Spleen (tissue), 11 donors: ENCODE results near the gene PLAAT3. TPM values are rescaled to one million over a fixed set of nuclear protein-coding genes. Genes with fewer than 3 reads are reported as not detected.
"Not testable (repeated sequence)": the region's sequence is repeated elsewhere in the genome, so short reads cannot be mapped to it uniquely, and the experiment has no call there.

Experiments used
- DNase-seq: peaks from one replicate; pipeline ENCODE4 v3.0.0-alpha.2; 2020
- H3K27ac ChIP-seq, 8 donors: fragments of 200-600 bp; sonication (generic) in 7 of 8; 1 replicate in 4 of 8; 2 replicates in 4 of 8; pipeline versions ENCODE4 v1.5.0 to v1.8.0; 2016 to 2021; ENCODE audit warnings: inconsistent platforms in 4 of 8, mild to moderate bottlenecking in 4 of 8, moderate library complexity in 1 of 8
- H3K27me3 ChIP-seq, 7 donors: fragments of 200-600 bp; sonication (generic) in 6 of 7; replicated peaks in 1 of 7; 1 replicate in 4 of 7; 2 replicates in 3 of 7; pipeline versions ENCODE4 v1.5.0 to v1.8.0; 2016 to 2021; ENCODE audit warnings: inconsistent platforms in 3 of 7, mild to moderate bottlenecking in 1 of 7
- H3K36me3 ChIP-seq, 6 donors: fragments of 200-600 bp; sonication (generic) in 5 of 6; 1 replicate in 4 of 6; 2 replicates in 2 of 6; pipeline versions ENCODE4 v1.5.0 to v1.8.0; 2016 to 2021; ENCODE audit warnings: inconsistent platforms in 2 of 6
- H3K4me1 ChIP-seq, 6 donors: fragments of 200-600 bp; sonication (generic) in 5 of 6; 1 replicate in 3 of 6; 2 replicates in 3 of 6; pipeline versions ENCODE4 v1.5.0 to v1.8.0; 2016 to 2021; ENCODE audit warnings: inconsistent platforms in 3 of 6
- H3K4me3 ChIP-seq, 8 donors: fragments of 200-600 bp; sonication (generic) in 7 of 8; 1 replicate in 4 of 8; 2 replicates in 4 of 8; pipeline versions ENCODE4 v1.5.0 to v1.8.0; 2016 to 2021; ENCODE audit warnings: inconsistent platforms in 4 of 8, mild to moderate bottlenecking in 4 of 8, moderate library complexity in 2 of 8
- H3K9me3 ChIP-seq, 8 donors: fragments of 200-600 bp; sonication (generic) in 7 of 8; 1 replicate in 4 of 8; 2 replicates in 4 of 8; pipeline versions ENCODE4 v1.5.0 to v1.8.0; 2016 to 2021; ENCODE audit warnings: inconsistent platforms in 4 of 8
- POLR2A ChIP-seq, 3 donors: fragments of 450-650 bp; IDR thresholded peaks; one replicate each; pipeline ENCODE4 v1.5.1; 2017; ENCODE audit warnings: antibody characterized with exemption in 3 of 3, mild to moderate bottlenecking in 1 of 3
- POLR2AphosphoS5 ChIP-seq, 3 donors: sonication (generic); formaldehyde crosslinking; IDR thresholded peaks; one replicate each; pipeline ENCODE4 v1.5.1; 2017; ENCODE audit warnings: antibody characterized with exemption in 3 of 3
- WGBS, 5 donors: extraction: QIAGEN DNeasy Blood & Tissue Kit in 3 of 5; methylation state at CpG; one replicate each; pipeline versions ENCODE4 v1.1.5 to v1.1.7; 2013 to 2018; 5-methylcytosine and 5-hydroxymethylcytosine counted together
- intact Hi-C: fragments of 100-400 bp; cut with DNase I; formaldehyde crosslinking; loops from one replicate; pipeline ENCODE4 v1.15.0; 2023; ENCODE audit warnings: low total_unique reads
- polyA plus RNA-seq, 3 donors: library from polyadenylated mRNA; stranded (reverse); fragments of 200-250 nt; gene quantifications; one replicate each; pipeline ENCODE4 v1.2.1, GENCODE V29; 2013
- total RNA-seq, 7 donors: library from RNA; depleted of rRNA in 3 of 7; stranded (reverse); fragments of >200 nt in 3 of 7; fragmentation: NEBNext Ultra II Directional in 4 of 7; extraction: Animal tissue kit (Norgen Biotek cat#: 25700) in 4 of 7; gene quantifications; one replicate each; pipeline versions ENCODE4 v1.1.0 to v1.2.1, GENCODE V29; 2016 to 2021
- TF ChIP-seq, protein P1 (sequence below), 11 experiments: fragments of 200-600 bp in 7 of 11; fragments of 450-650 bp in 4 of 11; sonication (generic) in 4 of 11; IDR thresholded peaks in 8 of 11; conservative IDR thresholded peaks in 3 of 11; 1 replicate in 7 of 11; 2 replicates in 4 of 11; pipeline versions ENCODE4 v1.4.0 to v1.8.0; 2016 to 2021; ENCODE audit warnings: antibody characterized with exemption in 11 of 11, inconsistent platforms in 4 of 11, mild to moderate bottlenecking in 1 of 11
- donor health status: healthy with polysubstance abuse.
- donor health status: DM: no; HTN: no; CAD: no; lungs with moderate emphysema.
- donor health status: DM: no; HTN: no; CAD: no.
- donor health status: Bipolar disorder and iron deficiency.
- donor health status: healthy.
- donor health status: DM: no; HTN: no; CAD: no.
- donor health status: DM: yes; HTN: yes; CAD: no.

The PLAAT3 gene
- total and polyA plus RNA-seq, 10 donors = 14.5 to 35.1 (median 24.7) TPM

DNA sequence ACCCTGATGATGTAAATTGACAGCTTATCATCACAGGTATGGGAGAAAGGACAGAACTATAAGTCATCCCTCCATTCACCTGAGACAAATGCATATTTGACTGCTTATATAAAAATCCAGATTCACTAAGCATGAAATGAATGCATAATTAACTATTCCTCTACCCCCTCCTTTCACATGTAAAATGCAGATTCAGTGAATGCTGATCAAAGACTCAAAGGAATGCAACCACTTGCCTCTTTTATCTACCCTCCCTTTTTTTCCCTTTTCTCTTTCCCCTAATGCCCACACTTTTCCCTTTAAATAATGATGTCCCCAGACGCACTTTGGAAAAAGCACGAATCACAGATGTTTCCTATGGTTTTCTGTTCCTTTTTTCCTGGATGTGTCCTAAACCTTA is 82.1 kb downstream of the PLAAT3 start:
- intact Hi-C loops = no loop called here

DNA sequence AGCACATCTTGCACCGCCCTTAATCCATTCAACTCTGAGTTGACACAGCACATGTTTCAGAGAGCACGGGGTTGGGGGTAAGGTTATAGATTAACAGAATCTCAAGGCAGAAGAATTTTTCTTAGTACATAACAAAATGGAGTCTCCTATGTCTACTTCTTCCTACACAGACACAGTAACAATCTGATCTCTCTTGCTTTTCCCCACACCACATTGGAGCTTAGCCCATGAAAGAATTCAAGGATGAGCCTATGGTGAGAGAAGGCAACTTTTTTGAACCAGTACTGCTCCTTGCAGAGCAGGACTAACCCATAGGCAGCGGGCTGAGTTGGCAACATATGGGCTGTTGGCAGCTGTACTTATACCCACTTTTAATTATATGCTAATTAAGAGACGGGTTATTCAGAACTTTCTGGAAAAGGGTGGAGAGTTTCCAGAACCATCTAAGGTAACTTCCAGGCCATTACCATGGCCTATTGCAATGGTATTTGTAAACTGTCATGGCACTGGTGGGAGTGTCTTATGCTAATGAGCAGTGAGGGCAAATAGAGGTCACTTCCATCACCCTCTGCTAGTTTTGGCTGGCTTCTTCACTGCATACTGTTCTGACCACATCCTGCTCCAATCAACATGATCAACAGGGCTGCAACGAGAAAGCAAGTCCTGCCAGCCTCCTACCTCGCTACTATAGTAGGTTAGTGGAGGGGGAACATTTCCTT is 83.0 kb downstream of the PLAAT3 start:
- intact Hi-C loops, H3K27me3 ChIP-seq, H3K36me3 ChIP-seq, H3K9me3 ChIP-seq: not testable (repeated sequence)
- DNase-seq = peak; percentile 66
- H3K4me1 ChIP-seq = peaks cover 15 to 71% (median 44%) of the 10 kb centered on the region in 6 donors
- WGBS, 5 donors = 58 to 66% (median 60%) methylated on average over 4 to 5 of the region's 6 CpGs
- TF ChIP-seq POLR2AphosphoS5 (IDR thresholded peaks at IDR 0.05) = peak in 1 of 3 donors; percentile 75
- peak overlapping the region in 1 of 8 donors; percentile 36 for H3K4me3 ChIP-seq
- H3K27ac ChIP-seq = peak overlapping the region in 7 of 8 donors; percentile 36 to 87 (median 61)

More for the DNA sequence above, 82.1 kb downstream of the PLAAT3 start:
- 54 to 74% (median 61%) methylated on average over 2 of the region's 2 CpGs for WGBS, 5 donors
- DNase-seq = no peak
- no peaks in the 10 kb centered on the region for H3K27me3 ChIP-seq
- H3K4me3 ChIP-seq = no peak overlapping the region
- H3K27ac ChIP-seq = peak overlapping the region in 6 of 8 donors; percentile 45 to 87 (median 62)
- no peak for TF ChIP-seq POLR2AphosphoS5 (IDR thresholded peaks at IDR 0.05)
- TF ChIP-seq, protein P1, sequence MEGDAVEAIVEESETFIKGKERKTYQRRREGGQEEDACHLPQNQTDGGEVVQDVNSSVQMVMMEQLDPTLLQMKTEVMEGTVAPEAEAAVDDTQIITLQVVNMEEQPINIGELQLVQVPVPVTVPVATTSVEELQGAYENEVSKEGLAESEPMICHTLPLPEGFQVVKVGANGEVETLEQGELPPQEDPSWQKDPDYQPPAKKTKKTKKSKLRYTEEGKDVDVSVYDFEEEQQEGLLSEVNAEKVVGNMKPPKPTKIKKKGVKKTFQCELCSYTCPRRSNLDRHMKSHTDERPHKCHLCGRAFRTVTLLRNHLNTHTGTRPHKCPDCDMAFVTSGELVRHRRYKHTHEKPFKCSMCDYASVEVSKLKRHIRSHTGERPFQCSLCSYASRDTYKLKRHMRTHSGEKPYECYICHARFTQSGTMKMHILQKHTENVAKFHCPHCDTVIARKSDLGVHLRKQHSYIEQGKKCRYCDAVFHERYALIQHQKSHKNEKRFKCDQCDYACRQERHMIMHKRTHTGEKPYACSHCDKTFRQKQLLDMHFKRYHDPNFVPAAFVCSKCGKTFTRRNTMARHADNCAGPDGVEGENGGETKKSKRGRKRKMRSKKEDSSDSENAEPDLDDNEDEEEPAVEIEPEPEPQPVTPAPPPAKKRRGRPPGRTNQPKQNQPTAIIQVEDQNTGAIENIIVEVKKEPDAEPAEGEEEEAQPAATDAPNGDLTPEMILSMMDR (IDR thresholded peaks at IDR 0.05 in 8 of 11, conservative IDR thresholded peaks at IDR 0.05 in 3 of 11) = no peak
- no peak for TF ChIP-seq POLR2A (IDR thresholded peaks at IDR 0.05)
- peaks cover 16 to 80% (median 52%) of the 10 kb centered on the region in 6 donors for H3K4me1 ChIP-seq
- H3K36me3 ChIP-seq = no peaks in the 10 kb centered on the region
- no peaks in the 10 kb centered on the region for H3K9me3 ChIP-seq

DNA sequence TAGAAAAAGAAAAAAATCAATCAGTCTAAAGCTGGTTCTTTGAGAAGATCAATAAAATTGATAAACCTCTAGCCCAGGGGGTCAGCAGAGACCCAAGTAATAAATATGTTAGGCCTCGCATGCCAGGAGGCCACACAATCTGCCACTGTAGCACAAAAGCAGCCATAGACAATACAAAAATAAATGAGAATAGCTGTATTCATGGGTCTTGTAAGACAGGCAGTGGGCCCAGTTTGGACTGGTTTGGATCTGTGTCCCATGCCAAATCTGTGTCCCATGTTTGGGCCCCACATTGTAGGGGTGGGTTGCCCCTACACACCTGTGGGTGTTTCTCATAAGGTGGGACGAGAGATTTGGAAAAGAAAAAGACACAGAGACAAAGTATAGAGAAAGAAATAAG is 84.2 kb downstream of the PLAAT3 start:
- TF ChIP-seq, protein P1 (IDR thresholded peaks at IDR 0.05 in 8 of 11, conservative IDR thresholded peaks at IDR 0.05 in 3 of 11) = no peak
- TF ChIP-seq POLR2AphosphoS5 (IDR thresholded peaks at IDR 0.05) (no peak), POLR2A (IDR thresholded peaks at IDR 0.05) (no peak)
- 93 to 99% (median 94%) methylated on average over 2 of the region's 2 CpGs for WGBS, 5 donors
- H3K9me3 ChIP-seq = no peaks in the 10 kb centered on the region
- intact Hi-C loops = no loop called here
- H3K4me3 ChIP-seq = no peak overlapping the region
- DNase-seq = no peak
- no peak overlapping the region for H3K27ac ChIP-seq
- H3K4me1 ChIP-seq = peaks cover 8 to 59% (median 33%) of the 10 kb centered on the region in 6 donors
- H3K27me3 ChIP-seq = no peaks in the 10 kb centered on the region
- no peaks in the 10 kb centered on the region for H3K36me3 ChIP-seq

DNA sequence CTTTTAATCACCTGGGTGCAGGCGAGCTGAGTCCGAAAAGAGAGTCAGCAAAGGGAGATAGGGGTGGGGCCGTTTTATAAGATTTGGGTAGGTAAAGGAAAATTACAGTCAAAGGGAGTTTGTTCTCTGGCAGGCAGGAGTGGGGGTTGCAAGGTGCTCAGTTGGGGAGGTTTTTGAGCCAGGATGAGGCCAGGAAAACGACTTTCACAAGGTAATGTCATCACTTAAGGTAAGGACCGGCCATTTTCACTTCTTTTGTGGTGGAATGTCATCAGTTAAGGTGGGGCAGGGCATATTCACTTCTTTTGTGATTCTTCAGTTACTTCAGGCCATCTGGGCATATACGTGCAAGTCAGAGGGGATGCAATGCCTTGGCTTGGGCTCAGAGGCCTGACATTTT is 84.9 kb downstream of the PLAAT3 start:
- DNase-seq, H3K27me3 ChIP-seq, intact Hi-C loops, H3K36me3 ChIP-seq, H3K27ac ChIP-seq, H3K9me3 ChIP-seq, H3K4me3 ChIP-seq: not testable (repeated sequence)
- H3K4me1 ChIP-seq = peaks cover 8 to 52% (median 28%) of the 10 kb centered on the region in 6 donors
- WGBS, 5 donors = 76 to 94% (median 82%) methylated on average over 6 of the region's 6 CpGs

DNA sequence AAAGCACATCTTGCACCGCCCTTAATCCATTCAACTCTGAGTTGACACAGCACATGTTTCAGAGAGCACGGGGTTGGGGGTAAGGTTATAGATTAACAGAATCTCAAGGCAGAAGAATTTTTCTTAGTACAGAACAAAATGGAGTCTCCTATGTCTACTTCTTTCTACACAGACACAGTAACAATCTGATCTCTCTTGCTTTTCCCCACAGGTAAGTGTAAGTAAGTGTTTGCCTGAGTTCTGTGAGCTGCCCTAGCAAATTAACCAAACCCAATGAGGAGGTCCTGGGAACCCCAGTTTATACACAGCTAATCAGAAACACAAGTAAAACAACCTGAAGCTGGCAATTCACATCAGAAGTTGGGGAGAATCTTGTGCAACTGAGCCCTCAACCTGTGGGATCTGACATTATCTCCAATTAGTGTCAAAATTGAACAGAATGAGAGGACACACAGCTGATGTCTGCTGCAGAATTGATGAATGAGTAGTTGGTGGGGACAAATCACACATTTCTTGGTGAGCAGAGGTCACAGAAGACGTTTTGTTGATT is 85.4 kb downstream of the PLAAT3 start:
- WGBS, 5 donors = 73 to 87% (median 81%) methylated on average over 1 of the region's 3 CpGs
- H3K27ac ChIP-seq, H3K4me3 ChIP-seq, H3K9me3 ChIP-seq, DNase-seq, H3K36me3 ChIP-seq, intact Hi-C loops, H3K27me3 ChIP-seq: not testable (repeated sequence)
- H3K4me1 ChIP-seq = peaks cover 8 to 46% (median 25%) of the 10 kb centered on the region in 6 donors

DNA sequence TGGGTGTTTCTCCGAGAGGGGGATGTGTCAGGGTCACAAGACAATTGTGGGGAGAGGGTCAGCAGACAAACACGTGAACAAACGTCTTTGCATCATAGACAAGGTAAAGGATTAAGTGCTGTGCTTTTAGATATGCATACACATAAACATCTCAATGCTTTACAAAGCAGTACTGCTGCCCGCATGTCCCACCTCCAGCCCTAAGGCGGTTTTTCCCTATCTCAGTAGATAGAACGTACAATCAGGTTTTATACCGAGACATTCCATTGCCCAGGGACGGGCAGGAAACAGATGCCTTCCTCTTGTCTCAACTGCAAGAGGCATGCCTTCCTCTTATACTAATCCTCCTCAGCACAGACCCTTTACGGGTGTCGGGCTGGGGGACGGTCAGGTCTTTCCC is 86.1 kb downstream of the PLAAT3 start:
- 14 to 36% (median 23%) methylated on average over 6 to 8 of the region's 11 CpGs for WGBS, 5 donors
- H3K4me3 ChIP-seq, H3K9me3 ChIP-seq, H3K27me3 ChIP-seq, intact Hi-C loops, H3K27ac ChIP-seq, H3K36me3 ChIP-seq, DNase-seq: not testable (repeated sequence)
- H3K4me1 ChIP-seq = peaks cover 8 to 40% (median 20%) of the 10 kb centered on the region in 6 donors
